Small intestine (tissue), 7 donors: Measurements from ENCODE around the gene ATXN2L. TPM values are rescaled to one million over a fixed set of nuclear protein-coding genes. Genes with fewer than 3 reads are reported as not detected.
A peak's percentile ranks its signal among the peaks of the same experiment; 100 is the strongest.

Experiments
- DNase-seq, 2 donors: peaks; one replicate each; pipeline versions ENCODE4 v3.0.0 to v3.0.0-alpha.2; 2013
- FAIRE-seq: peaks from 2 replicates; lab custom pipeline; 2012; peaks lifted over from hg19 to GRCh38; lab: Jason Lieb, UNC
- H3K27ac ChIP-seq, 3 donors: one replicate each; pipeline ENCODE4 v1.5.1; 2013; ENCODE audit warnings: low read length in 2 of 3, mild to moderate bottlenecking in 2 of 3, control low read depth in 1 of 3, inconsistent platforms in 1 of 3, low read depth in 1 of 3, moderate library complexity in 1 of 3
- H3K27me3 ChIP-seq, 3 donors: one replicate each; pipeline ENCODE4 v1.6.1; 2013; ENCODE audit warnings: low read length in 3 of 3, inconsistent platforms in 1 of 3; ENCODE audit not compliant: control insufficient read depth in 3 of 3, insufficient read depth in 3 of 3
- H3K36me3 ChIP-seq, 3 donors: one replicate each; pipeline ENCODE4 v1.6.1; 2013; ENCODE audit warnings: low read length in 3 of 3, inconsistent platforms in 1 of 3, low read depth in 1 of 3, mild to moderate bottlenecking in 1 of 3, moderate library complexity in 1 of 3; ENCODE audit not compliant: control insufficient read depth in 3 of 3, insufficient read depth in 2 of 3
- H3K4me1 ChIP-seq, 3 donors: one replicate each; pipeline ENCODE4 v1.6.1; 2013; ENCODE audit warnings: low read length in 2 of 3, inconsistent platforms in 1 of 3, low read depth in 1 of 3, mild to moderate bottlenecking in 1 of 3, moderate library complexity in 1 of 3; ENCODE audit not compliant: control insufficient read depth in 3 of 3, insufficient read depth in 2 of 3
- H3K4me3 ChIP-seq, 3 donors: one replicate each; pipeline ENCODE4 v1.5.1; 2013; ENCODE audit warnings: low read length in 3 of 3, control low read depth in 1 of 3, inconsistent platforms in 1 of 3, low read depth in 1 of 3, mild to moderate bottlenecking in 1 of 3, moderate library complexity in 1 of 3
- H3K9me3 ChIP-seq, 2 donors: one replicate each; pipeline ENCODE4 v1.6.1; 2013; ENCODE audit warnings: low read depth in 1 of 2, low read length in 1 of 2; ENCODE audit not compliant: control insufficient read depth in 2 of 2, insufficient read depth in 1 of 2
- WGBS, 3 donors: extraction: QIAGEN DNeasy Blood & Tissue Kit; methylation state at CpG; one replicate each; pipeline ENCODE4 v1.1.7; 2013; 5-methylcytosine and 5-hydroxymethylcytosine counted together
- polyA plus RNA-seq, 4 donors: library from polyadenylated mRNA; stranded (reverse) in 3 of 4; unstranded in 1 of 4; fragments of 200-250 nt in 3 of 4; fragments of 120-200 nt in 1 of 4; gene quantifications; one replicate each; pipeline versions ENCODE4 v1.2.1 to v1.2.3, GENCODE V29; 2013
- donor health status: healthy with polysubstance abuse.
- donor health status: control.
- donor health status: control.
- donor health status: Bipolar disorder and iron deficiency.
- donor health status: healthy.

Gene ATXN2L
- polyA plus RNA-seq, 4 donors, result 51.9 to 114 (median 65.1) TPM

DNA sequence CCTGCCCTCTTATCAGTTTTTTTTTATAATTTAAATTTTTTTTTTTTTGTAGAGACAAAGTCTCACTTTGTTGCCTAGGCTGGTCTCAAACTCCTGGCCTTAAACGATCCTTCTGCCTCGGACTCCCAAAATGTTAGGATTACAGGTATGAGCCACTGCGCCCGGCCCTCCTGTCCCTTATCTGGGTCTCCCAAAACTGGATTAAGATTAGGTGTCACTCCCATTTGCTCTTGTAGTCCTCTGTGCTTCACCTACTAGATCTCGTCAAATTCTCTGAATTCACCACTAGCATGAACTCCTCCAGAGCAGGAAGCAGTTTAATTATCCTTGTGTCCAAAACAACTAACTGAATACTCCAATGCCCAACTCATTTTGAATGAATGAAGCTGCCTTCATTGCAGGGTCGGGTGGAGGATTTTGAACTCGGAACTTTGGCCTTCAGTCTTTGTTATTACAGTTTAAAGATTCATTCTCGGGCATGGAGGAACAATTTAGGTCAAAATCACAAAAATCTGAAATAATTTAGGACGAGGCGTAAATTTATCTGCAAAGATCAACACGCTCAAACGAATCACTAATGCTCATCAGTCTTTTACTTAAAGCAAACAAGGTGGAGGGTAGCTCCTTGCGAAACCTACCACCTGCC lies 802 bp upstream of the ATXN2L start:
- Histone ChIP-seq H3K27ac (peak overlapping the region; percentile 84 to 100 (median 98)), H3K9me3 (peaks cover 0 to 15% of the 10 kb centered on the region in 2 donors), H3K4me3 (peak overlapping the region; percentile 25 to 100 (median 67)), H3K4me1 (peaks cover 0 to 15% (median 2%) of the 10 kb centered on the region in 3 donors), H3K36me3 (peaks cover 0 to 32% (median 15%) of the 10 kb centered on the region in 3 donors), H3K27me3 (no peaks in the 10 kb centered on the region)
- no peak for FAIRE-seq
- WGBS, 3 donors, result 18 to 29% (median 27%) methylated on average over 13 of the region's 13 CpGs
- DNase-seq, result peak in 1 of 2 donors; percentile 16

GRCh38 chr16:28823291-28823872 lies 583 bp downstream of the ATXN2L start:
- Histone ChIP-seq H3K4me3 (peak overlapping the region; percentile 67 to 100 (median 99)), H3K27ac (peak overlapping the region; percentile 96 to 100 (median 98)), H3K36me3 (peaks cover 0 to 44% (median 15%) of the 10 kb centered on the region in 3 donors), H3K9me3 (peaks cover 0 to 15% of the 10 kb centered on the region in 2 donors), H3K27me3 (no peaks in the 10 kb centered on the region), H3K4me1 (peaks cover 0 to 15% (median 2%) of the 10 kb centered on the region in 3 donors)
- FAIRE-seq, result no peak
- DNase-seq, result no peak
- WGBS, 3 donors, result 0 to 1% (median 1%) methylated on average over 25 to 62 of the region's 62 CpGs

DNA sequence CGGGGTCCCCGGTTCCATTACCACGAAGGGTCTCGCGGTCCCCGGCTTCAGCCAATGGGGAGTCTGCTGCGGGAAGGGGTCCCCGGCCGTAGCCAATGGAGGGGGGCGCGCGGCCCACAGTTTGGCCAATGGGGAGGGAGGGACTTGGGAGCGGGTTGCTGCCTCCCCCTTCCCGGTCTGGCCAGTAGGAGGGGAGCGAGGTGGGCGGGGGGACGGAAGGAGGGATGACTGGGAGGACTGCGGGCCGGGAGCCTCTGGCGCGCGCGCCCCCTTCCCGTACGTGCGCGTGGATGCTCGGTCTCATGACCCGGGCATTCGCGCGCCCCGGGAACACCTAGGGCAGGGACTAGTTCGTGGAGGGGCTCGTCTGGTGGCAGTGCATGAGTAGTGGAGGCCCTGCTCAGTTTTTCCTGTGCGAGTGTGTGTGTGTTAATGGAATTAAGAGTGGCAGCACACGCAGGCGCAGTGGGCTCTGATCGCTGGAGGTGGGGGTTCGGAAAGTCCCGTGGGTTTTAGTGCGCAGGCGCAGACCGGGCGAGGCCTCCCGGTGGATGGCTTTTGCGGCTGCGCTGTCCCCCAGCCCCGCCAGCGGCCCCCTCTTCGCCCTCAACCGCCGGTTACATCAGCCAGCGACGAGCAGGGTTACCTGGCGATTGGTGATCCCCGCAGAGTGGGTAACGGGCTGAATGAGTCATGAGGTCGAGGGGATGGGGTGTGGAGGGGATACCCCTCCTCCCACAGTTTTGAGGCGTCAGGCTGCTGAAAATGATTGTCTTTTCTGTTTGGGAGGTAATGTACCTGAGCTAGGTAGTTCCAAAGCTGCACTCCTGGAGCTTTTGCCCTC lies 1.3 kb downstream of the ATXN2L start:
- no peak for FAIRE-seq

GRCh38 chr16:28824717-28824973 lies 1.8 kb downstream of the ATXN2L start:
- peak overlapping the region; percentile 96 to 100 (median 98) for H3K27ac ChIP-seq
- H3K4me1 ChIP-seq, result peaks cover 0 to 15% (median 2%) of the 10 kb centered on the region in 3 donors
- 26 to 32% (median 27%) methylated on average over 5 of the region's 5 CpGs for WGBS, 3 donors
- peak overlapping the region; percentile 67 to 100 (median 99) for H3K4me3 ChIP-seq
- H3K27me3 ChIP-seq, result no peaks in the 10 kb centered on the region
- DNase-seq (no peak), FAIRE-seq (no peak)
- peaks cover 0 to 12% of the 10 kb centered on the region in 2 donors for H3K9me3 ChIP-seq
- peaks cover 0 to 53% (median 17%) of the 10 kb centered on the region in 3 donors for H3K36me3 ChIP-seq

More for the DNA sequence above, 1.3 kb downstream of the ATXN2L start:
- Histone ChIP-seq H3K4me3 (peak overlapping the region; percentile 67 to 100 (median 99)), H3K4me1 (peaks cover 0 to 15% (median 2%) of the 10 kb centered on the region in 3 donors), H3K27me3 (no peaks in the 10 kb centered on the region), H3K27ac (peak overlapping the region; percentile 96 to 100 (median 98)), H3K9me3 (peaks cover 0 to 15% of the 10 kb centered on the region in 2 donors), H3K36me3 (peaks cover 0 to 50% (median 15%) of the 10 kb centered on the region in 3 donors)
- peak; percentile 90 to 98 for DNase-seq
- WGBS, 3 donors, result 0% methylated on average over 52 to 60 of the region's 60 CpGs

GRCh38 chr16:28826141-28826540 lies 3.3 kb downstream of the ATXN2L start:
- 59 to 73% (median 64%) methylated on average over 6 of the region's 6 CpGs for WGBS, 3 donors
- no peak overlapping the region for H3K4me3 ChIP-seq
- FAIRE-seq, result no peak
- peaks cover 4 to 59% (median 28%) of the 10 kb centered on the region in 3 donors for H3K36me3 ChIP-seq
- H3K27me3 ChIP-seq, result no peaks in the 10 kb centered on the region
- H3K27ac ChIP-seq, result no peak overlapping the region
- peaks cover 0 to under 1% of the 10 kb centered on the region in 2 donors for H3K9me3 ChIP-seq
- DNase-seq, result no peak
- H3K4me1 ChIP-seq, result peaks cover 0 to 15% (median 0%) of the 10 kb centered on the region in 3 donors

DNA sequence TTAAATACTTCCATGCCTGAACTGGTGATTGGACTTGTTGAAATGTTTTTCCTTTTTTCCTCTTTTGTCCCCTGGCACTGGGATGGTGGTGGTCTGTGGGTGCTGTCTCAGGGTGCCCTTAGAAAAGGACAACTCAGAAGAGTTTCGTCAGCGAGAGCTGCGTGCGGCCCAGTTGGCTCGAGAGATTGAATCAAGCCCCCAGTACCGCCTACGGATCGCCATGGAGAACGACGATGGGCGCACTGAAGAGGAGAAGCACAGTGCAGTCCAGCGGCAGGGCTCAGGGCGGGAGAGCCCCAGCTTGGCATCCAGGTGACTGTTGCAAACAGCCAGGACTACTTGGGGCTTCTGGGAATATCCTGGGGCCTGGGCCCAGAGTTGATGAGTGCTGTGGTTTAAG lies 6.9 kb downstream of the ATXN2L start:
- no peak for FAIRE-seq

GRCh38 chr16:28830531-28830930 lies 7.7 kb downstream of the ATXN2L start:
- FAIRE-seq (no peak), DNase-seq (no peak)
- H3K27me3 ChIP-seq, result no peaks in the 10 kb centered on the region
- H3K36me3 ChIP-seq, result peaks cover 31 to 88% (median 53%) of the 10 kb centered on the region in 3 donors
- 89 to 91% (median 90%) methylated on average over 13 of the region's 13 CpGs for WGBS, 3 donors
- no peak overlapping the region for H3K27ac ChIP-seq
- no peak overlapping the region for H3K4me3 ChIP-seq
- no peaks in the 10 kb centered on the region for H3K9me3 ChIP-seq
- peaks cover 0 to 2% (median 0%) of the 10 kb centered on the region in 3 donors for H3K4me1 ChIP-seq

More for the DNA sequence above, 6.9 kb downstream of the ATXN2L start:
- H3K27ac ChIP-seq, result no peak overlapping the region
- no peaks in the 10 kb centered on the region for H3K27me3 ChIP-seq
- peaks cover 23 to 87% (median 51%) of the 10 kb centered on the region in 3 donors for H3K36me3 ChIP-seq
- no peaks in the 10 kb centered on the region for H3K9me3 ChIP-seq
- 95 to 96% (median 96%) methylated on average over 13 of the region's 13 CpGs for WGBS, 3 donors
- DNase-seq, result no peak
- peaks cover 0 to 10% (median 0%) of the 10 kb centered on the region in 3 donors for H3K4me1 ChIP-seq
- no peak overlapping the region for H3K4me3 ChIP-seq

DNA sequence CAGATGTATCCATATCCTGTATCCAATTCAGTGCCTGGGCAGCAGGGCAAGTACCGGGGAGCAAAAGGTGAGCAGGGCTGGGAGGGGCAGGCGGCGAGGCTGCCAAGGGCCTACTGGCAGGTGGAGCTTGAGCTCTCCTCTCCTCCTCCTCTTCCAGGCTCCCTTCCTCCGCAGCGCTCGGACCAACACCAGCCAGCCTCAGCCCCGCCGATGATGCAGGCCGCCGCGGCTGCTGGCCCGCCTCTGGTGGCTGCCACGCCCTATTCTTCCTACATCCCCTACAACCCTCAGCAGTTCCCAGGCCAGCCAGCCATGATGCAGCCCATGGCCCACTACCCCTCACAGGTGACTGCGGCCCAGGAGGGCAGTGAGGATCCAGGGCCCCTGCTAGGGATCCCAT lies 11.6 kb downstream of the ATXN2L start:
- no peaks in the 10 kb centered on the region for H3K4me1 ChIP-seq
- H3K27me3 ChIP-seq, result no peaks in the 10 kb centered on the region
- DNase-seq (no peak), FAIRE-seq (no peak)
- H3K9me3 ChIP-seq, result no peaks in the 10 kb centered on the region
- H3K36me3 ChIP-seq, result peaks cover 43 to 87% (median 52%) of the 10 kb centered on the region in 3 donors
- H3K4me3 ChIP-seq, result no peak overlapping the region
- H3K27ac ChIP-seq, result no peak overlapping the region
- WGBS, 3 donors, result 89 to 100% (median 98%) methylated on average over 6 to 14 of the region's 14 CpGs
